Lower leg skin (tissue), 3 donors: ENCODE results near the gene PREX1.

ENCODE experiments used
- POLR2A ChIP-seq, 2 donors: fragments of 450-650 bp; IDR thresholded peaks; one replicate each; pipeline ENCODE4 v1.6.1; 2016 to 2017; ENCODE audit warnings: antibody characterized with exemption in 2 of 2, mild to moderate bottlenecking in 1 of 2, moderate library complexity in 1 of 2
- TF ChIP-seq, protein P1 (sequence below), 3 donors: fragments of 450-650 bp; IDR thresholded peaks; one replicate each; pipeline ENCODE4 v1.5.1; 2016; ENCODE audit warnings: antibody characterized with exemption in 3 of 3, mild to moderate bottlenecking in 3 of 3, moderate library complexity in 2 of 3

DNA sequence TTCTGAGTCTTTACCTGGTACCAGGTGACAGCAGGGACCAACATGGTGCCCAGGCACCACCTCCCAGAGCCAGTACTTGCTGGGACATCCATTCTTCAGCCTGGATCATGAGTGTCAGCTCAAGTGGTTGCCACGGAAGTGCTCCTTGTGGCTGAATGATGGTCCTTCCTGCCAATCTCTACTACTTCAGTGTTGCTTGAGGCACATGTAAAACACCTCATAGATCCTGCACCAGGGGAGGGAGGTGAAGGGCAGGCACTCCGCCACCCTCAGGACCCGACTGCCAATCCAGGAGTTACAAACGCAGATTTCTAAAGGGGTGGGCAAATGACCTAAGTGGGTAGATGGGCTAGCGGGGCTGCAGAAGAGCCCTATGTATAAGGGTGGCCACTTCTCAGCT is 226.0 kb downstream of the PREX1 start:
- TF ChIP-seq POLR2A (IDR thresholded peaks at IDR 0.05) = no peak
- TF ChIP-seq, protein P1, sequence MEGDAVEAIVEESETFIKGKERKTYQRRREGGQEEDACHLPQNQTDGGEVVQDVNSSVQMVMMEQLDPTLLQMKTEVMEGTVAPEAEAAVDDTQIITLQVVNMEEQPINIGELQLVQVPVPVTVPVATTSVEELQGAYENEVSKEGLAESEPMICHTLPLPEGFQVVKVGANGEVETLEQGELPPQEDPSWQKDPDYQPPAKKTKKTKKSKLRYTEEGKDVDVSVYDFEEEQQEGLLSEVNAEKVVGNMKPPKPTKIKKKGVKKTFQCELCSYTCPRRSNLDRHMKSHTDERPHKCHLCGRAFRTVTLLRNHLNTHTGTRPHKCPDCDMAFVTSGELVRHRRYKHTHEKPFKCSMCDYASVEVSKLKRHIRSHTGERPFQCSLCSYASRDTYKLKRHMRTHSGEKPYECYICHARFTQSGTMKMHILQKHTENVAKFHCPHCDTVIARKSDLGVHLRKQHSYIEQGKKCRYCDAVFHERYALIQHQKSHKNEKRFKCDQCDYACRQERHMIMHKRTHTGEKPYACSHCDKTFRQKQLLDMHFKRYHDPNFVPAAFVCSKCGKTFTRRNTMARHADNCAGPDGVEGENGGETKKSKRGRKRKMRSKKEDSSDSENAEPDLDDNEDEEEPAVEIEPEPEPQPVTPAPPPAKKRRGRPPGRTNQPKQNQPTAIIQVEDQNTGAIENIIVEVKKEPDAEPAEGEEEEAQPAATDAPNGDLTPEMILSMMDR (IDR thresholded peaks at IDR 0.05) = no peak
